Upper lobe of right lung (tissue), 1 donor: ENCODE data around the gene SREK1IP1. TPM values are rescaled to one million over a fixed set of nuclear protein-coding genes. Genes with fewer than 3 reads are reported as not detected.

Experiments used
- ATAC-seq: fragments of 200-7000 bp; cut with Tn5 transposase; one replicate; pipeline ENCODE4 v1.9.1; 2020; ENCODE audit warnings: mild to moderate bottlenecking, moderate library complexity
- DNase-seq: peaks from one replicate; pipeline ENCODE4 v3.0.0-alpha.2; 2020
- H3K27ac ChIP-seq: fragments of 200-600 bp; one replicate; pipeline ENCODE4 v1.8.0; 2022
- H3K27me3 ChIP-seq: fragments of 200-600 bp; one replicate; pipeline ENCODE4 v1.8.0; 2022; ENCODE audit warnings: mild to moderate bottlenecking
- H3K36me3 ChIP-seq: fragments of 200-600 bp; one replicate; pipeline ENCODE4 v1.8.0; 2022
- H3K4me1 ChIP-seq: fragments of 200-600 bp; one replicate; pipeline ENCODE4 v1.8.0; 2022
- H3K4me3 ChIP-seq: fragments of 200-600 bp; one replicate; pipeline ENCODE4 v1.8.0; 2022; ENCODE audit warnings: mild to moderate bottlenecking
- H3K9me3 ChIP-seq: fragments of 200-600 bp; one replicate; pipeline ENCODE4 v1.8.0; 2022
- intact Hi-C: fragments of 100-400 bp; cut with DNase I; formaldehyde crosslinking; loops from one replicate; pipeline ENCODE4 v1.11.0; 2022
- total RNA-seq: library from RNA; stranded (reverse); fragmentation: NEBNext Ultra II Directional; extraction: Animal tissue kit (Norgen Biotek cat#: 25700); gene quantifications from one replicate; pipeline ENCODE4 v1.2.1, GENCODE V29; 2021
- TF ChIP-seq, protein P1 (sequence below): fragments of 200-600 bp; IDR thresholded peaks from one replicate; pipeline ENCODE4 v1.8.0; 2022; ENCODE audit warnings: antibody characterized with exemption
- donor health status: DM: no; HTN: yes; CAD: no; lungs with severe emphysema.

The SREK1IP1 gene
- total RNA-seq, 1 donor from 2014 or later, result 22.1 TPM

DNA sequence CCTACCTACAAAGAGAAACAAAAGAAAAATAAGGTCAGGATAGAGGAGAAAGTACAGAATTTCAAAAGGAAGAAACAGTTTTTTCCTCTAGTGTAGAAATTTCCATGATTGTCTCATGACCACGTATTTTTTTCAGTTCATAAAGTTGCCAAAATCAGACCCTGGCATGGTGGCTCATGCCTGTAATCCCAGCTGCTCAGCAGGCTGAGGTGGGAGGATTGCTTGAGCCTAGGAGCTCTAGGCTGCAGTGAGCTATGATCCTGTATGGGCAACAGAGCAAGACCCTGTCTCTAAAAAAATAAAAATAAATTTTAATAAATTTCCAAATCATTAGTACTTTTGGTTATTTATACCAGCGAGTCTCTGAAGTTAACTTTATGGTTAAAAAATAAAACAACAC lies 38.0 kb upstream of the SREK1IP1 start:
- Histone ChIP-seq H3K36me3 (peaks cover 27% of the 10 kb centered on the region), H3K4me3 (no peak overlapping the region), H3K27ac (no peak overlapping the region), H3K27me3 (no peaks in the 10 kb centered on the region), H3K4me1 (no peaks in the 10 kb centered on the region), H3K9me3 (no peaks in the 10 kb centered on the region)
- TF ChIP-seq, protein P1, sequence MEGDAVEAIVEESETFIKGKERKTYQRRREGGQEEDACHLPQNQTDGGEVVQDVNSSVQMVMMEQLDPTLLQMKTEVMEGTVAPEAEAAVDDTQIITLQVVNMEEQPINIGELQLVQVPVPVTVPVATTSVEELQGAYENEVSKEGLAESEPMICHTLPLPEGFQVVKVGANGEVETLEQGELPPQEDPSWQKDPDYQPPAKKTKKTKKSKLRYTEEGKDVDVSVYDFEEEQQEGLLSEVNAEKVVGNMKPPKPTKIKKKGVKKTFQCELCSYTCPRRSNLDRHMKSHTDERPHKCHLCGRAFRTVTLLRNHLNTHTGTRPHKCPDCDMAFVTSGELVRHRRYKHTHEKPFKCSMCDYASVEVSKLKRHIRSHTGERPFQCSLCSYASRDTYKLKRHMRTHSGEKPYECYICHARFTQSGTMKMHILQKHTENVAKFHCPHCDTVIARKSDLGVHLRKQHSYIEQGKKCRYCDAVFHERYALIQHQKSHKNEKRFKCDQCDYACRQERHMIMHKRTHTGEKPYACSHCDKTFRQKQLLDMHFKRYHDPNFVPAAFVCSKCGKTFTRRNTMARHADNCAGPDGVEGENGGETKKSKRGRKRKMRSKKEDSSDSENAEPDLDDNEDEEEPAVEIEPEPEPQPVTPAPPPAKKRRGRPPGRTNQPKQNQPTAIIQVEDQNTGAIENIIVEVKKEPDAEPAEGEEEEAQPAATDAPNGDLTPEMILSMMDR, result no peak
- intact Hi-C loops, result no loop called here
- no peak for DNase-seq
- ATAC-seq, result no peak

GRCh38 chr5:64800926-64801325 lies 32.4 kb upstream of the SREK1IP1 start:
- TF ChIP-seq, protein P1, result no peak
- DNase-seq (no peak), ATAC-seq (no peak)
- intact Hi-C loops, result no loop called here
- no peak overlapping the region for H3K4me3 ChIP-seq
- no peaks in the 10 kb centered on the region for H3K27me3 ChIP-seq
- no peak overlapping the region for H3K27ac ChIP-seq
- no peaks in the 10 kb centered on the region for H3K4me1 ChIP-seq
- H3K9me3 ChIP-seq, result no peaks in the 10 kb centered on the region
- H3K36me3 ChIP-seq, result peaks cover 27% of the 10 kb centered on the region

DNA sequence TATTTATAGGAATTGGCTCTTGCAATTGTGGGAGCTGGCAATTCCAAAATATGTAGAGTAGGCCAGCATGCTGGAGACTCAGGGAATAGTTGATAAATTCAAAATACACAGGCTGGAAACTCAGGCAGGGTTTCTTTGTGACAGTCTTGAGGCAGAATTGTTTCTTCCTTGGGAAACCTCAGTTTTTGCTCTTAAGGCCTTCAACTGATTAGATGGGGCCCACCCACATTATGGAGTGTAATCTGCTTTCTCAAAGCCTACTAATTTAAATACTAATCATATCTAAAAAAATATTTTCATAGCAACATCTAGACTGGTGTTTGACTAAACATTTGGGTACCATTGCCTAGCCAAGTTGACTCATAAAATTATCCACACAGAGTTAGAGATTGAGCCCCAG lies 27.8 kb upstream of the SREK1IP1 start:
- Histone ChIP-seq H3K4me3 (no peak overlapping the region), H3K4me1 (no peaks in the 10 kb centered on the region), H3K9me3 (no peaks in the 10 kb centered on the region), H3K27ac (no peak overlapping the region), H3K27me3 (no peaks in the 10 kb centered on the region), H3K36me3 (no peaks in the 10 kb centered on the region)
- intact Hi-C loops, result no loop called here
- ATAC-seq (no peak), DNase-seq (no peak)
- TF ChIP-seq, protein P1, result no peak

- no peaks in the 10 kb centered on the region for H3K36me3 ChIP-seq
- intact Hi-C loops, result no loop called here
- no peaks in the 10 kb centered on the region for H3K9me3 ChIP-seq
- ATAC-seq (no peak), DNase-seq (no peak)
- H3K27ac ChIP-seq, result no peak overlapping the region
- TF ChIP-seq, protein P1, result no peak
- no peak overlapping the region for H3K4me3 ChIP-seq
- H3K4me1 ChIP-seq, result no peaks in the 10 kb centered on the region
- H3K27me3 ChIP-seq, result no peaks in the 10 kb centered on the region
These were observed 25.7 kb upstream of the SREK1IP1 start for GRCh38 chr5:64794053-64794770.

DNA sequence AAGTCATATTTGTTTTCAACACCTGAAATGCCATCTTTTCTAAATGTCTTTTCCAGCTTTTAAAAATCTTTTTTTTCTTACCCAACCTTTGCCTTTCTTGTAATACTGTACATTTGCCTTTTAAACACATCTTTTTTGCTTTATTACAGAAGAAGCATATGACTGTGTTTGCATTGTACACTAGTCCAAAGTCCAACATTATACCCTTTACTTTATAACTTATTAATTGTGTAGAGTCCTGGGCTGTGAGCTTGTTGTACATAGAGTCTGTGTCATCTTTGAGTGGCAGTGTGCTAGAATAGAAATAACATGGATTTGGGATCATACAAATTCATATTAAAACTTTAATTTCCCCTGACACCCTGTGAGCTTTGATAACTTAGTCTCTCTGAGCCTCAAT lies 24.0 kb upstream of the SREK1IP1 start:
- ATAC-seq (no peak), DNase-seq (no peak)
- Histone ChIP-seq H3K27ac (no peak overlapping the region), H3K4me3 (no peak overlapping the region), H3K27me3 (no peaks in the 10 kb centered on the region), H3K9me3 (no peaks in the 10 kb centered on the region), H3K4me1 (no peaks in the 10 kb centered on the region), H3K36me3 (no peaks in the 10 kb centered on the region)
- TF ChIP-seq, protein P1, result no peak
- intact Hi-C loops, result no loop called here

GRCh38 chr5:64790210-64790609 lies 21.7 kb upstream of the SREK1IP1 start:
- H3K9me3 ChIP-seq, result no peaks in the 10 kb centered on the region
- intact Hi-C loops, result no loop called here
- ATAC-seq (no peak), DNase-seq (no peak)
- peaks cover 11% of the 10 kb centered on the region for H3K36me3 ChIP-seq
- H3K4me1 ChIP-seq, result no peaks in the 10 kb centered on the region
- TF ChIP-seq, protein P1, result no peak
- H3K4me3 ChIP-seq, result no peak overlapping the region
- no peak overlapping the region for H3K27ac ChIP-seq
- H3K27me3 ChIP-seq, result no peaks in the 10 kb centered on the region
